AML-193 (cell line): ENCODE data around the gene KCTD17.

Experiments used
- DNase-seq, 2 experiments: peaks; one replicate each; lab custom pipeline; 2025; lab: John Stamatoyannopoulos, UW

The KCTD17 gene, protein sequence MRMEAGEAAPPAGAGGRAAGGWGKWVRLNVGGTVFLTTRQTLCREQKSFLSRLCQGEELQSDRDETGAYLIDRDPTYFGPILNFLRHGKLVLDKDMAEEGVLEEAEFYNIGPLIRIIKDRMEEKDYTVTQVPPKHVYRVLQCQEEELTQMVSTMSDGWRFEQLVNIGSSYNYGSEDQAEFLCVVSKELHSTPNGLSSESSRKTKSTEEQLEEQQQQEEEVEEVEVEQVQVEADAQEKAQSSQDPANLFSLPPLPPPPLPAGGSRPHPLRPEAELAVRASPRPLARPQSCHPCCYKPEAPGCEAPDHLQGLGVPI

GRCh38 chr22:37051391-37052385 is at the start of gene KCTD17:
KCTD17 (plus strand) TSS chr22:37051742; CDS start chr22:37051761, 19 bp downstream.
- DNase-seq: peak; percentile 5 to 18

DNA sequence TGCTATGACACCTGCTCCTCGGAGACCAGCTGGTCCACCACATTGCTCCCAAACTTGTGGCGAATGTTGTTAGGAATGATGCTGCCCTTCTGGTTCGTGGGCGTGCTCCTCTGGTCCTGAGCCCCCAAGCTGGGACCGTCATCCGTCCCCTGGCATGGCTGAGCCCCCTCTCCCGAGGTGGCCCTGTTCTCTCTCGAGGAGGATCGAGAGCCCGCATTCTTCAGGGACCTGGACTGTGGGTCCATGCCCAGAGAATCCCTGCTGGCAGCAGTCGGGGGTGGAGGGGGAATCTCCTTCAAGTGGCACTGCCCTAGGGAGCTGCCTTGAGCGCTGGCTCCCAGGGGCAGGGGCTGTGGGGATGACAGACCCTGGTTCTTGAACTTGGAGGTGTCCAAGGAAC is 49.7 kb upstream of the KCTD17 start:
- no peak for DNase-seq

DNA sequence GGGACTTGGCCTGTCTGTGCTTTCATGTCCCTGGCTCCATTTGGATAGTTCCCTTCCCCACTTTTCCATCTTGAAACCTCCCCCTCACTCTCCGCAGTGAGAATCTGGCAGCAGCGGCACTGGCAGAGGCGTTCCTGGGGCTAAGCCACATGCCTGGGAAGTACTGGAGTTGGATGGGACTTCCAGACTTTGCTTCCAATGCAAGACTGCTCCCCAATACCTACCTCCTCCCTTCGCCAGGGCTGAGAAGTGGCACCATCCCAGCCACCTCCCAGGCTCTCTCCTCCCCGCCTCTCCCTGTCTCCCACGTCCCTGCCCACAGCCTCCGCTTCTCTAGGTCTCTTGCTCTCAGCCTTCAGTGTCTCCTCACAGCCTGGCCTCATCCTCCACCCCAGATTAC is 48.9 kb upstream of the KCTD17 start:
- DNase-seq: no peak

- DNase-seq: no peak
Measured at GRCh38 chr22:37007651-37008050, 43.9 kb upstream of the KCTD17 start.

GRCh38 chr22:37008365-37008764 is 43.2 kb upstream of the KCTD17 start:
- DNase-seq: no peak

- DNase-seq: no peak
Measured at GRCh38 chr22:37009490-37009889, 42.1 kb upstream of the KCTD17 start.

DNA sequence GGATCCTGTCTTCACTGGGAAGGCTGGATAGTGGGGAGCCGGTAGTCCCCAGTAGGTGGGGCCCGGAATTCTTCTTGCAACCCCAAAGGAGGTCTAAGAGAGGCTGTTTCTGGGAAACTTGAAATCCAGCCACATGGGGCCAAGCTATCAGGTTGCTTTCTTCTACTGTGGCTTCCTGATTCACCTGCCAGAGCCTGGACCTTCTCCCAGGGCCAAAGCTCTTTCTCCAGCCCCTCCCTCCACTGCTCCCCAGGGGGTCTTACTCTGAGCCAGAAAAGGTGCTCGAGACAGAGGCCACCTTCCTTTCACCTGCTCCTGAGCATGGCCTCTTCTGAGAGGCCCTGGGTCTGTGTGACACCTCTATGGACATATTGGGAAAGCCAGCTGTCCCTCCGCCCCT is 41.4 kb upstream of the KCTD17 start:
- DNase-seq: no peak

DNA sequence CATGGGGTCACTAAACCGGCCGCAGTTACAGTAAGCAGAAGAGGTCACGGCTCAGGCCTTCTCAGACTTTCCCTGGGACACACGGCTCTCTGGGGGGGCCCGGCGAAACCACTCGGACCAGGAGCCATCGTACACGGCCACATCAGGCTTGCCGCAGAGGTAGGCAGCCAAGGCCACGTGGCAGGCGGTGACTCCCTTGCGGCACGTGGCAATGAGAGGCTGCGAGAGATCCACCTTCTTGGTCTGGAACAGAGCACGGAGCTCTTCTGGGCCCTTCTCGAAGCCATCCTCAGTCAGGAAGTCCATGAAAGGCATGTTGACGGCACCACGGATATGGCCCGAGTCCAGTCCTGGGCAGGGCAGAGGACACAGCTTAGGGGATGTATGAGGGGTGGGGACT is 40.6 kb upstream of the KCTD17 start:
- DNase-seq: no peak

DNA sequence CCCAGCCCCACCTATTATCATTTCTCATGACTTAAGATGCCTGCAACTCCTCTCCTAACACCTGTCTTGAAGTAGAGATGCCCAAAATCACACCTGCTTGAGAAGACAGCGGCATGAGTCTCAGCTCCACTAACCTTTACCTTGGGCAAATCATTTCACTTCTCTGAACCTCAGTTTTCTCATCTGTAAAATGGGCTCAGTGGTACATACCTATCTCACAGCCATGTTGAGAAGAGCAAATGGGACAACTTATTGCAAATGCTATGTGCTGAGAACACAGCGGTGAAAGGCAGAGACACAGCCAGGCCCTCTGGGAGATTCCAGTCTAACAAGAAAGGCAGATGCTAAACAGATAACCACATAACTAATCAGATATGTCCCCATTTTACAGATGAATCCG is 40.1 kb upstream of the KCTD17 start:
- no peak for DNase-seq

GRCh38 chr22:37012262-37012904 is 39.2 kb upstream of the KCTD17 start:
- DNase-seq: no peak

DNA sequence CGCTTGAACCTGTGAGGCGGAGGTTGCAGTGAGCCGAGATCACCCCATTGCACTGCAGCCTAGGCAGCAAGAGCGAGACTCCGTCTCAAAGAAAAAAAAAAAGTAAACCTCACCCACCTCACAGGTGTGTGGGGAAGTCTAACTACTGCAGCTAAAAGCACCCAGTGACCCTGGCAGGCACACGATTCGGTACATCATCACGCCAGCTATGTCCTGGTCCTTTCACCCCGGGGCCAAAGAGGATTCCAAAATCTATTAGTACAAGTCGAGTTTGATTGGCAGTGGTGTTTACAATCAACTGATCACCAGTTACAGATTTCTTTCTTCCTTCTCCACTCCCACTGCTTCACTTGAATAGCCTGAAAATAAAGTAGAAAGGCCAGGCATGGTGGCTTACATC is 38.6 kb upstream of the KCTD17 start:
- no peak for DNase-seq

DNA sequence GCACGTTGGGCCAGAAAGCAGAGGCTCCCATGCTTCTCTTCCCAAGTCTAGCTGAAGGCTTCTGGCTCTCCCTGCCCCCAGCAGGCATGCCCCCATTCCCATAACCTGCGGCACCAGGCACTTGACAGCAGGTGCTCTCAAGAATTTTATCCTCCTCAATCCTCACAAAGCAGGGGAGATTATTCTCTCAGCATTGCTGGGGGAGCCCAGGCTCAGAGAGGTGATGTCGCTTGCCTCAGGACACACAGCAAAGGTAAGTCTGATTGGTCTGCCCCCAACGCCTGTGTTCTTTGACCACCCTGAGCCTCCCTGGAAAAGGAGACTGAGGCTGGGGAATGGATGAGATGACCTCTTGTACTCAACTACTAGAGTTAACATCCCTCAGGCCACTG is 37.1 kb upstream of the KCTD17 start:
- no peak for DNase-seq

- no peak for DNase-seq
Measured at GRCh38 chr22:37014835-37015586, 36.5 kb upstream of the KCTD17 start.

- no peak for DNase-seq
Measured at GRCh38 chr22:37015587-37015878, 36.0 kb upstream of the KCTD17 start.

- no peak for DNase-seq
Measured at GRCh38 chr22:37016134-37016910, 35.2 kb upstream of the KCTD17 start.

DNA sequence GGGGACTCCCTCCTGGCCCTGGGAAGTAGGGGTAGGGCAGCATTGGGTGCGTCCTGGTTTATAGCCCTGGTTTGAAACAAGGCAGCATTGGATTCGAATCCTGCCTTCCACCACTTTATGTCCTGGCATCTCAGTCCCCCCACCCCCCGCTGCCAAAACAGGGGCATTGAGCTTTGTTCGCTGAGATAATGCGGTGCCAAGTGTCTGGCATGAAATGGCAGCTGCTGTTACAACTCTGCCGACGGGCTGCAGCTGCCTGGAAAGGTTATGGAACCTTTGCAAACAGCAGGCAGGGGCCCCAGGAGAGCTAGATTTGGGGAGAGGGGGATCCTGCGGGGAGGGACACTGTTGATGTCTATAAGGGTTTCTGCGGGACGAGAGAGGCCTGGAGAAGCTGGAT is 34.2 kb upstream of the KCTD17 start:
- no peak for DNase-seq

GRCh38 chr22:37018086-37018814 is 33.3 kb upstream of the KCTD17 start:
- DNase-seq: no peak

DNA sequence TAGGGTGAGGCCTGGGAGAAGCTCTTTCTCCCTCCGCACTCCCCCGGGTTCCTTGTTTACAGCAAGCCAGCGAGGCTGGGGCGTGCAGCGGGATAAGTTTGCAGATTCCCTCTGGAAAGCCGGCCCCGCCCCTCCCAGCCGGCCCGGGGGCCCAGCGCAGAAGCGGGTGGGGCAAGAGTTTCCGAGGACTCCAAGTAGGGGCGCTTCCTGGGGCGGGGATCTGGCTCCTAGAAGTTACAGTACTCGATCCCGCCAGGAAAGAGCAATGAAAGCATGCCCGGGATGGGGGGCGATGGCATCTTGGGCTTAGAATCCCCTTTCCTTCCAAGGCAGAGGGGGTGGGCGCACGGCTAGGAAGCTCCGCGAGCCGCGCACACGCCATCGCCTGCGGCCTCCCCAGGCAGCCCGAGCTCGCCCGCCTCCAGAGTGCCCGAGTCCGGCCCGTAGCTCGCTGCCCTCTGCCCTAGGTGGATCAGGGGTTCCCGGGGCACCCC is 32.7 kb upstream of the KCTD17 start:
- peak in 1 of 2 experiments; percentile 27 for DNase-seq

DNA sequence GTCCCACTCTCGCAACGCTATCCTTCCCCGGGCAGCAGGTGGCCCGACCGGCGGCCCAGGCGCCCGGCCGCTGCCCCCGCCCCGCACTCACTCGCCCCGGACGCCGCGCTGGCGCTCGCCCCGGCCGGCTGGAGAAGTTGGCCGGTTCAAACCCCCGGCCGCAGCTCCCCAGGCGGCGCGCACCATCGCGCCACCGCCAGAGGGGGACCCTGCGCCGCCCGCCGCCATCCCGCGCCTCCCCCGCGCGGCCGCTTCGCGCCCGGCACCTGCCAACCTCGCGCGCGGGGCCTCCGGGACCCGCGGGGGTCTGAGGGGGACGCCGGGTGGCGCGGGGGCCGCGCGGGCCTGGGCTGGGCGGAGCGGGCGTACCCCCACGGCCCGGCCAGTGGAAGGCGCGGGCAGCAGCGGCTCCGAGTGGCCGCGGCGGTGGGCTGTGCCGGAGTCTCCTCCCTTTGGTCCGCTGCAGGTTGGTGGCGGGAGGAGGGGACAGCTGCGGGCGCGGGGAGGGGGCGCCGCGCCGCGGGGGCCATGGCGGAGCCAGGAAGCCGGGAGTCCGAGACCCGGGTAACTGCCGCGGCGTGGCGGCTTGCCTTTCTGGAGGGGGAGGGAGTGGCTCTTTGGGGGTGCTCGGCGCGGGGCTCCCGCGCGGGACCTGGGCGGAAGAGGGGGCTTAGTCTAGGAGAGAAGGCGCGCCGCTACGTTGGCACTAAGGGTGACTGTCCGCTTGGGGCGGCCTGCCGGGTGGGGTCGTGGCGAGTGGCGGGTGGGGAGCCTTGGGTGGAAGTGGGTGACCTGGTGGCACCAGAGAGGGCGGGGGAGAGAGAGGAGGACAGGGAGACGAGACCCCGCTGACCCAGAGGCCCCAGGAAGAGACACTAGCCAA is 32.0 kb upstream of the KCTD17 start, which contains the start of the genes MPST and TST:
Gene MPST, plus strand, starts transcription at position 434 of the 883 bp plus-strand sequence. Its CDS starts 95 bp downstream, at position 529.
Gene TST, minus strand, starts transcription at position 139 of the 883 bp plus-strand sequence. CDS start 715 bp downstream, outside the sequence.
- peak; percentile 54 to 63 for DNase-seq
